Fibroblast of the aortic adventitia (primary cell): ENCODE results near the gene APPL2. TPM values are rescaled to one million over a fixed set of nuclear protein-coding genes. Genes with fewer than 3 reads are reported as not detected.
A peak's percentile ranks its signal among the peaks of the same experiment; 100 is the strongest.

Source experiments
- DNase-seq: peaks from one replicate; pipeline ENCODE4 v3.0.0-alpha.2; 2010; ENCODE audit warnings: low read depth
- H3K4me3 ChIP-seq: 2 replicates; pipeline ENCODE4 v1.5.1; 2011; ENCODE audit warnings: low read depth, mild to moderate bottlenecking, control low read depth, low read length, moderate library complexity
- CTCF ChIP-seq: IDR thresholded peaks from 2 replicates; pipeline ENCODE4 v1.5.1; 2011; ENCODE audit warnings: mild to moderate bottlenecking, low read length, control low read depth, inconsistent platforms; ENCODE audit not compliant: insufficient read depth
- total RNA-seq: library from RNA; depleted of rRNA; stranded (reverse); fragments of >200 nt; gene quantifications from 2 replicates; pipeline ENCODE4 v1.2.3, GENCODE V29; 2012; ENCODE audit warnings: low replicate concordance

The APPL2 gene
- total RNA-seq, 1 donor: 48.5 TPM

- no peak for TF ChIP-seq CTCF
- DNase-seq: no peak
- no peak overlapping the region for H3K4me3 ChIP-seq
Observed at GRCh38 chr12:105245291-105245690, 9.3 kb upstream of the APPL2 start.

GRCh38 chr12:105240228-105240627 lies 4.3 kb upstream of the APPL2 start:
- H3K4me3 ChIP-seq: no peak overlapping the region
- no peak for DNase-seq
- no peak for TF ChIP-seq CTCF

GRCh38 chr12:105239304-105239703 lies 3.3 kb upstream of the APPL2 start:
- no peak for DNase-seq
- H3K4me3 ChIP-seq: no peak overlapping the region
- no peak for TF ChIP-seq CTCF

- no peak for DNase-seq
- no peak for TF ChIP-seq CTCF
- H3K4me3 ChIP-seq: no peak overlapping the region
Observed at GRCh38 chr12:105237666-105238065, 1.7 kb upstream of the APPL2 start.

- no peak for DNase-seq
- TF ChIP-seq CTCF: no peak
- peak overlapping the region; percentile 87 for H3K4me3 ChIP-seq
Observed at GRCh38 chr12:105235281-105235731, 668 bp downstream of the APPL2 start.

GRCh38 chr12:105234197-105234596 lies 1.8 kb downstream of the APPL2 start:
- TF ChIP-seq CTCF: no peak
- H3K4me3 ChIP-seq: peak overlapping the region; percentile 87

GRCh38 chr12:105233041-105233905 lies 2.7 kb downstream of the APPL2 start:
- TF ChIP-seq CTCF: no peak
- DNase-seq: no peak
- H3K4me3 ChIP-seq: peak overlapping the region; percentile 52

More at GRCh38 chr12:105234197-105234596, 1.8 kb downstream of the APPL2 start:
- no peak for DNase-seq
